ENCODE data around the gene CYFIP1. TPM values are rescaled to one million over a fixed set of nuclear protein-coding genes. Genes with fewer than 3 reads are reported as not detected.

The CYFIP1 gene
- 100 to 1,000 TPM in 3 of 7 donors, 10 to 100 TPM in 4; 75.2 to 139 (median 90.6) TPM for total RNA-seq
- polyA plus RNA-seq, result 10 to 100 TPM; 11.5 to 30.3 (median 14.2) TPM
- long read RNA-seq, donor 1, full-length matches to known transcripts, result 2 of 9 reads
- long read RNA-seq, donor 1, partial matches to known transcripts, result 7 of 9 reads
- long read RNA-seq, donor 1, other reads (novel, unspliced or antisense), result 0 of 9 reads
- long read RNA-seq, donor 2, full-length matches to known transcripts, result 4 of 4 reads
- long read RNA-seq, donor 2, partial matches to known transcripts, result 0 of 4 reads
- long read RNA-seq, donor 2, other reads (novel, unspliced or antisense), result 0 of 4 reads

GRCh38 chr15:22980189-22981050, at the start of gene CYFIP1:
CYFIP1 (minus strand) TSS chr15:22980368; CDS start chr15:22947285, 33,083 bp downstream.
- no peaks in the 10 kb centered on the region for H3K9me3 ChIP-seq
- peak; percentile 88 for DNase-seq
- H3K4me1 ChIP-seq, result peaks cover 5 to 37% (median 21%) of the 10 kb centered on the region in 6 donors
- H3K4me3 ChIP-seq, result peak within 1 kb of the TSS; percentile 58 to 96 (median 80)
- TF ChIP-seq CTCF (IDR thresholded peaks at IDR 0.05 in 8 of 11, conservative IDR thresholded peaks at IDR 0.05 in 3 of 11) (no peak), POLR2A (IDR thresholded peaks at IDR 0.05) (no peak), POLR2AphosphoS5 (IDR thresholded peaks at IDR 0.05) (peak; percentile 59 to 84 (median 78))
- H3K27me3 ChIP-seq (replicated peaks in 1 of 7), result peaks cover 0 to 31% (median 20%) of the 10 kb centered on the region in 7 donors
- WGBS, 5 donors, result 1 to 2% (median 1%) methylated on average over 28 to 93 of the region's 93 CpGs
- peak within 1 kb of the TSS; percentile 17 to 87 (median 82) for H3K27ac ChIP-seq
- H3K36me3 ChIP-seq, result no peaks in the 10 kb centered on the region
- intact Hi-C loops (cut with DNase I; ENCODE audit: low total_unique reads), result loop anchor here (10.0 kb wide), 1 partner anchor 54 kb away; the partner anchor contains the start of gene TUBGCP5

- TF ChIP-seq CTCF (IDR thresholded peaks at IDR 0.05 in 8 of 11, conservative IDR thresholded peaks at IDR 0.05 in 3 of 11), result no peak
- TF ChIP-seq POLR2A (IDR thresholded peaks at IDR 0.05), result no peak
- no peak for TF ChIP-seq POLR2AphosphoS5 (IDR thresholded peaks at IDR 0.05)
- H3K4me3 ChIP-seq, result no peak overlapping the region
- H3K36me3 ChIP-seq, result peaks cover 3 to 100% (median 94%) of the 10 kb centered on the region in 6 donors
- WGBS, 5 donors, result 84 to 93% (median 87%) methylated on average over 1 of the region's 1 CpG
- no peak overlapping the region for H3K27ac ChIP-seq
- no peaks in the 10 kb centered on the region for H3K4me1 ChIP-seq
- intact Hi-C loops (cut with DNase I; ENCODE audit: low total_unique reads), result no loop called here
- DNase-seq, result no peak
- no peaks in the 10 kb centered on the region for H3K9me3 ChIP-seq
- no peaks in the 10 kb centered on the region for H3K27me3 ChIP-seq (replicated peaks in 1 of 7)
Observed at GRCh38 chr15:23026218-23026617, 46.0 kb upstream of the CYFIP1 start.

- Histone ChIP-seq H3K9me3 (no peaks in the 10 kb centered on the region), H3K36me3 (peaks cover 3 to 100% (median 93%) of the 10 kb centered on the region in 6 donors), H3K4me1 (no peaks in the 10 kb centered on the region), H3K27ac (no peak overlapping the region), H3K4me3 (no peak overlapping the region), H3K27me3 (replicated peaks in 1 of 7) (no peaks in the 10 kb centered on the region)
- DNase-seq, result no peak
- TF ChIP-seq CTCF (IDR thresholded peaks at IDR 0.05 in 8 of 11, conservative IDR thresholded peaks at IDR 0.05 in 3 of 11) (no peak), POLR2A (IDR thresholded peaks at IDR 0.05) (no peak), POLR2AphosphoS5 (IDR thresholded peaks at IDR 0.05) (no peak)
- WGBS, 5 donors, result 86 to 100% (median 95%) methylated on average over 2 of the region's 2 CpGs
- intact Hi-C loops (cut with DNase I; ENCODE audit: low total_unique reads), result no loop called here
Observed at GRCh38 chr15:23022156-23022555, 42.0 kb upstream of the CYFIP1 start.

Measured in spleen (tissue), 13 donors.